Dedifferentiated amniotic fluid mesenchymal stem cell (primary cell): ENCODE results near the gene OXTR.

Experiments used
- DNase-seq: peaks from one replicate; pipeline ENCODE4 v3.0.0-alpha.2; 2016; ENCODE audit errors: extremely low spot score

The OXTR gene

DNA sequence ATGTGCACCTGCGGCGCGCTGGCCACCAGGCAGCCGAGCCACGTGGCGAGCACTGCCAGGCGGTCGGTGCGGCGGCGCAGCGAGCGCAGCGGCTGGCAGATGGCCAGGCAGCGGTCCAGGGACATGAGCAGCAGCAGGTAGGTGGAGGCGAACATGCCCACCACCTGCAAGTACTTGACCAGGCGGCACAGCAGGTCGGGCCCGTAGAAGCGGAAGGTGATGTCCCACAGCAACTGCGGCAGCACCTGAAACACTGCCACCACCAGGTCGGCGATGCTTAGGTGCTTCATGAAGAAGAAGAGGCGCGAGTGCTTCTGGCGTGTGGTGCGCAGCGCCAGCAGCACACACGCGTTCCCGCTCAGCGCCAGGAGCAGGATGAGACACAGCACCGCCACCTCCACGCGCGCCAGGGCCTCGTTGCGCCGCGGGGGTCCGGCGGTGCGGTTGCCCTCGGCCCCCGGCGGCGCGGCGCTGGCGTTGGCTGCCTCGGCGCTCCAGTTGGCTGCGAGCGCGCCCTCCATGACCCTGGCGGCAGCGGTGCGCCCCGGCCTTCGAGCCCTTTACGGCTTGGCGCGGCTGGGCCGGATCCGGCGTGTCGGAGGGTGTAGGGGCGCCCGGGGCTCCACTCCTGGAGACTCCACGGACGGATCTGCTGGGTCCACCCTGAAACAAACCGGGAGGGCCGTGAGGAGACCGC is 1.6 kb downstream of the OXTR start:
- DNase-seq: no peak

DNA sequence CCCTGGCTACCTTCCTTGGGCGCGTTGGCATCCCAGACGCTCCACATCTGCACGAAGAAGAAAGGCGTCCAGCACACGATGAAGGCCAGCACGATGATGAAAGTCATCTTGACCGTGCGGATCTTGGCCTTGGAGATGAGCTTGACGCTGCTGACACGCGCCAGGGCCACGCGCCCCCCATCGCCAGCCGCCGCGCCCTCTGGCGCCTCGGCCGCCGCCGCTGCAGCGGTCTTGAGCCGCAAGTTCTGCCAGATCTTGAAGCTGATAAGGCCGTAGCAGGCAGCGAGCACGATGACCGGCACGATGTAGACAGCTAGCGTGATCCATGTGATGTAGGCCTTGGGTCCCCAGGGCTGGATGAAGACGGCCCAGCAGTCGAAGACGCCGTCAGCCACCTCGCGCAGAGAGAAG is 2.2 kb downstream of the OXTR start:
- DNase-seq: no peak

DNA sequence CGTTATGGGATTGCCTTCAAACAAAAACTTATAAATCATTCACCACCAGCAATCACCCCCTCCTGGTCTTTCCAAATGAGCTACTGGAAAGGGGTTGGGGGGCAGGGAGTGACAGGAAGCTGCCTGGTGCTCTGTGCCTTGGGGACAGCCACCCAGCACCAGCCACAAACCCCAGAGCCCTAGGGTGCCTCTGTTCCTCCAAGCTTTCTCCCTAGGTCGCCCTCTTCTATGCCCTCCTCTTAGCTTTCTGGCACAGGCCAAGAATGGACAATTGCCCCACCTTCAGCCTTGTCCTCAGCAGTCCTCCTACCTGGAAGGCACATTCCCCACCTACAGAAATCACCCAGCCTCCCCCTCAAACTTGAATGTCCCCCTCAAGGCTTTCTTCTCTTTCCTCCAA is 3.3 kb downstream of the OXTR start:
- DNase-seq: no peak

DNA sequence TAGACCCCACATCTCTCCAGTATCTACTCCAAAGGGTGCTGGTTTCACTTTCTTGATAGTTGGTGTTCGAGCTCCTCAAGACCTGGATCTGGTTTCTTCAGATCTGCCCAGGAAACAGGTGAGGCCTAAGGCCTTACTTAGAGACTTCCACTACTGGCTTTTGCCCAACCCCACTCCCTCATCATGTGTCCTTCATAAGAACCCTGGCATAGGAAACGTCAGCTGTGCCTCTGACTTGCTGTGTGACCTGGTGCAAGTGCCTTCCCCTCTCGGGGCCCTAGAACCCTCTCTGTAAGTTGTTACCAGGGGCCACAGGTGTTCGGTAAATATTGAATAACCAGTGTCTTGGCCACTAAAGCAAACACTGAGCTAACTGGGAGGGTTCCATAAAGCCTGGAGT is 3.9 kb downstream of the OXTR start:
- no peak for DNase-seq

DNA sequence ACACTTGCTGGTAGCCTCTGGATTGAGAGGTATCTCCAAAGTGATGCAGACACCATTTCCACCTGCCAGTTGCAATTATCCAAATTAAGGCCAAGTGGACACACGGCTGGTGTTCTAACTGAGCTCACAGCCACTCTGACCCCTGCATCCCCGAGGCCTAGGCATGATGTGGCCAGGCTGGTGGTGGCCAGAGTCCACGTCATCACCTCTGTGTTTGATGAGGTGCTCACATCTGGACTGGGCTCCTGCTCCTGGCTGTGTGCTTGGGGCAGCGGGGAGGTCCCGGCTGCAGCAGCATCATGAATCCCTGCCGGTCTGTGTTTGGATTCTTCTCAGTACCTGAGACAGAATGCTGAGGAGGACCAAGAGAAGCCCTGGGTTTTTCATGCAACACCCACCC is 4.9 kb downstream of the OXTR start:
- no peak for DNase-seq

DNA sequence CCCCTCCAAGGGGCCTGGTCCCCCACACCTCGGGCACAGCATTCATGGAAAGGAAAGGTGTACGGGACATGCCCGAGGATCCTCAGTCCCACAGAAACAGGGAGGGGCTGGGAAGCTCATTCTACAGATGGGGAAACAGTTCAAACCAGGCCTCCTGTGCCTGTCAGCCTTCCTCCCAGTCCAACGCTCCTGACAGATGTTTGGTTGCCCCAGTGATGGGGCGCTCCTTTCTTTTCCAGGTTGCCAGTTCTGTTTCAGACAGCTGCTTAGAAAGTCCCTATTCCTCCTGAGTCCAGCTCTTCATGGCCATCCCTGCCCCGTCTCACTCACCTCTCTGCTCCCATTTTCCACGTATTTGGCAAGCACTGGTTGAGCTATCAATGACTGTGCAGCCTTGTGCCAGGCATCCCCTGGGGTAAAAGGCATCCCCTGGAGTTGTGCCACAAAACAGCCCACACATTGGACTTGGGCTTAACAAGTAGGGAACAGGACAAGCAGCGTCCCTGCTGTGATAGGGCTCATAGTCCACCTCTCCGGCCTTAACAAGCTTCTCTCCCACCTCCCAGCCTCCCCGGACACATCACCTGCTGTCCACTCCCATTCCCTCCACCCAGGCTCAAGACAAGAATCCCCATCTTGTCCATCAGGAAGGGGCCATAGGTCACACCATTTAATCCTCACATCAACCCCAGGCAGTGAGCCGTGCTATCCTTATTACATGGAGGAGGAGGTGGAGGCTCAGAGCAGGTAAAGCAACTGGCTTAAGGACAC is 6.6 kb downstream of the OXTR start:
- DNase-seq: no peak

DNA sequence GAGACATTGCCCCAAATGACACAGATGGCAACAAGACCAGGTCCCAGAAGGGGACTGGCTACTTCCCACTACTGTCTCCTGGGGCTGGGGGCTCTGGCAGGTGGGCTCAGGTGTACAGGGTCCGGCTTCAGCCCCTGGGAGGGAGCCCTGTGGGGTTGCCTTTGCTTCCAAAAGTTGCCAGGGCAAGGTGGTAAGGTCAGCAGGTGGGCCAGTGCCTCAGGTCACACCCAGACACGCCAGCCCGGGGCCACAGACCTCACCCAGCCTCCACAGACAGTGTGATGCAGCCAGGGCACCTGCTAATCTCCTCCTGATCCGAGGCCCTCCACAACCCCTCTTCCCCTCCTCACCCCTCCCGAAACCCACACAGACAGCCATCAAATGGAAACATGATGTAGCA is 7.5 kb downstream of the OXTR start:
- no peak for DNase-seq

DNA sequence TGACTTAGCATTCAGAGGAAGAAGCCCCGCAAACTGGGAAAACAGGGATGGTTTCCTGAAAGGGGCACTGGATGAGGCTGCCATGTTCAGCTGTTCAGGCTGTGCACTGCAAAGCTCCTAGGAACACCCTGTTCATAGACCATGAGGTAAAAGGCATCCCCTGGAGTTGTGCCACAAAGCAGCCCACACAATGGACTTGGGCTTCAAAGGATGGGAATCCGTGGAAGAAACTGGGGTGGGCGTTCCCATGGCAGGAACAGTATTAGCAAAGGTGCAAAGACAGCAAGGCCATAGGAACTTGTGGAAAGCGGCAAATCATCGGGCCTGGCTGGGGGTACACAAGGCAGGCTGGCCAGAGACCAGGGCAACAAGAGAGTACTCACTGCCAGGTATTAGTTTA is 8.9 kb downstream of the OXTR start:
- no peak for DNase-seq

DNA sequence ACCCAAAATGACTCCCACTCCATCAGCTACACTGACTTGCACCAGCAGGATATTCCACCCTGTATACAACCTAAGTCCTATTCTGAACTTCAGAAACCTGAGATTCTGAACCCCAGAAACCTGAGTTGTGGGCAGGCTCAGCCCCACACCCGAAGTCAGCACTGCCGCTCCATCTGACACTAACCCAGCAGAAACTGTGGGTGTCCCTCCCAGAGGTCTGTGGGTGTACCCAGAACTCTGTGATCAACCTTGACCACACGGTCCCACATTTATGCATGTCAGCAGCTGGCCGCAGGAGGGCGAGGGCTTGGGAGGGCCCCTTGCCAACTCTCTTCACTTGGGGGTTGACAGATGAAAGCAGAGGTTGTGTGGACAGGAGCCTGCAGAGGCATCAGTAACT is 9.3 kb downstream of the OXTR start:
- no peak for DNase-seq

DNA sequence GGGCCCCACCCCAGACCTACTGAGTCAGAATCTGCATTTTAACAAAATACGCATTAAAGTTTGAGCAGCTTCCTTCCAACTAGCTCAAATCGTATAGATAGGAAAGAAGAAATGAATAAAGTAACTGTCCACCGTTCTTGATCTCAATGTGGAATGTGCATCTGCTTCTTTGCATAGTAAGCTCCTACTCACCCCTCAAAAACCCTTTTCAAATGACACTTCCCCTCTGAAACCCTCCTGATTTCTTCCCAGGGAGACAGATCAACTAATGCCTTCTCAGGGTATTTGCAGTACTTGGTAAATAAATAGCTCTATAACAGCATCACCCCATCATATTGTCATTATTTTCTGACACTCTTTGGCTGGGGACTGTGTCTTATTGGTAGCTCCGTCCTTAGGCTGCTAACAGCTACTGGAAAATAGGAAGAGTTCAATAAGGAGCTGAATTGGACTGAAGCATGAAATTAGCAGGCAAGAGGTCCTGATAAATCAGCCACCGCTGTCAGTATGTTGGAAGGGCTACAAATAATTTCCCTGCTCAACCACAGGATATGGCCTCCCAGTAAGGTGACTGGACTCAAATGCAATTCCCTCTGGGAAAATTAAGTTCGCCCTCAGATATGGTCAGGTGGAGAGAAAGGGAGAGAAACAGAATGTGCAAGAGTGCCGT is 10.2 kb downstream of the OXTR start:
- DNase-seq: no peak

DNA sequence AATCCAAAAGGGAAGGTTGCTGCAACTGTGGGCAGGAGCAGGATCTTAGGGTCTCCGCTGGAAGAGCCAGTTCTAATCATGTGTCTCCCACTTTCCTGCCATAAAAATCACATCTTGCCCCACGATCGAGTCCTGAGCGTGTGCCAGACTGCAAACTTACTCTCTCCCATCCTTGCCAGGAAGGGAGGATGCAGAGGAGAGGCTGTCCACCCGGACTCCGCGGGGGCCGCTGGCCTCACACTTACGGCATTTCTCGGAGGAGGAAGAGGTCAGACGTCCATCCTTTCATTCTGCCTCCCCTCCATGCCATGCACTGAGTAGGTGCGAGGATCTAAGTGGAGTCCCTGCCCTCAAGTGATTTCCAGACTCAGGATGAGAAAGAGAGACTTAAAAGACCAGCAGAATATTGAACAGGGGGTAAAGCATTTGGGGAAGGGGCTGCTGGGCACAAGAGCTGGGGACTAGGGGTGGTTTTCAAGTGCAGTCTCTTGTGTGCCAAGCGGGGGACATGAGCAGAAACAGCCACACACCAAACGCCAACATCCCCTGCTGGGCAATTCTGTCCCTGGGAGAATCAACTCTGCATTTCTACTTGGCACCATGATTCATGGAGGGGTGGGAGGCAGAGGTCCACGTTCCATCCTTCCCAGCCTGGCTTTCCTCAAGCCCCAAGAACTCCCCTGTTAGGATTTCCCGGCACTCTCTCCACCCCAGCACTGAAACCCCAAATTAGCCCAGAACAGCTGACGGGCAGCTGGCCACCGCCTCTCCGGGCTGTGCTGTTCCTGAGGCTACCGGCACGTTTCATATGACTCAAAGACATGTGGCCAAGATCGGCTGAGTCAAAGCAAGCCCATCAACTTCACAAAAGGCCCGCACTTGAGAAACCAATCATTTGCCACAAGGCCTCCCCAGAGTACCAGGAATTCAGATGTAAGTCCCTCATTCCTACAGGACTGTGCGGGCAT is 11.6 kb downstream of the OXTR start:
- DNase-seq: no peak

DNA sequence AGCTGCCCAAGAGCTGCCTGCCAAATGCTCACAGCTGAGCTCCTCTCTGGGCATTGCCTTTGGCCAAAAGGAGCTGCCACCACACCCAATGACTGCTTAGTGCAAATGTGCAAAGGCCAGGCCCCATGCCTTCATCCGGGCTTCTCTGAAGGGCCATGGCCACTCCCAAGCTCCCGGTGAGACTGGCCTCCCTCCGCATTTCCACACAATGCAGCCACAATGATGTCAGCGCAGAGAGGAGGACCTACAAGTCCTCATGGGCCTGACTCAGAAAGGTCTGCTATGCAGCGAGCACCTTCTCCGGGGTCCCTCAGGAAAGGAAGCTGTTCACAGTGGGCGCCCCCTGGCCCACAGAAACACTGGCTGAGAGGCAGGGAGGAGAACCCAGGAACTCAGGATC is 12.7 kb downstream of the OXTR start:
- no peak for DNase-seq

DNA sequence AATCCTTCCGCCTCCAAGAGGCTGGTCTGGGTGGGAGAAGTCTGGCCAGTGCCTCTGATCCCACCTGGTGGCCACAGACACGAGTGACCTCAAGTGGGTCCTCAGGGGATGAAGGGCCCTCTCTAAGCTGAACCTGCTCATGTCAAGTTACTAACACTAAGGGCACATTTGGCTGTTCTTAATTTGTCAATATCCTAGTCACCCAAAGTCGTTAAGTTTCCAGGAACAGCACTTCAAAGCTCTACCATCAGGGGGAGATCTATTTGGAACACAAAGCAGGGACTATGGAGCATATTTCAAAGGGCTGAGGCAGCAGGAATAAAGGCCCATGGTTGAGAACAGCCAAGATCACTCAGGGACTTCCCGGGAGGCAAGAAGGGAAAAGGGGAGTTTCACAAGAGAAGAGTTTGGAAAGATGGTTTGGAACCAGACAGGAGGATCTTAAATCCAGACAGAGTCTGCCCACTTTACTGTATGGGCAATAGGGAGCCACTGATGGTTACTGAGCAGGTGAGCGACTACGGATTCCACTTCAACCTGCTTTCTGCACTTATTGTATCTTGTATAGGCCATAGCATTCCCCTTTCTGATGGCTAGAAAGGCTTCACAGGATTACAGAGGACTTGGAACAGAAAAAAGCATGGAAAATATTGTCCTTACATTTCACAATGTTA is 13.7 kb downstream of the OXTR start:
- no peak for DNase-seq

DNA sequence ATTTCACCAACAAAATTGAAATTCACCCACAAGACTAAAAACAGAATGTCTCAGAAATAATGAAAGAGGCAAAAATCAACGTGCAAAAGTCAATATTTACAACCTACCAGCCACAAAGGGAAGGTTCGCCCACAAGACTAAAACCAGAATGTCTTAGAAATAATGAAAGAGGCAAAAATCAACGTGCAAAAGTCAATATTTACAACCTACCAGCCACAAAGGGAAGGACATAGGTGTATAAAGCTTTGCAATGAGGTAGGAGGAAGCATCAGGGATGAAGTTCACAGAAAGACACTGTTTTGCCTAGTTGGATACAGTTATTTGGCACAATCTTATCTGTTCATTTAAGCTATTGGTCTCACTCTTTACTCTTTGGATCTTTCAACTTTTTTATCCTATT is 14.3 kb downstream of the OXTR start:
- no peak for DNase-seq

DNA sequence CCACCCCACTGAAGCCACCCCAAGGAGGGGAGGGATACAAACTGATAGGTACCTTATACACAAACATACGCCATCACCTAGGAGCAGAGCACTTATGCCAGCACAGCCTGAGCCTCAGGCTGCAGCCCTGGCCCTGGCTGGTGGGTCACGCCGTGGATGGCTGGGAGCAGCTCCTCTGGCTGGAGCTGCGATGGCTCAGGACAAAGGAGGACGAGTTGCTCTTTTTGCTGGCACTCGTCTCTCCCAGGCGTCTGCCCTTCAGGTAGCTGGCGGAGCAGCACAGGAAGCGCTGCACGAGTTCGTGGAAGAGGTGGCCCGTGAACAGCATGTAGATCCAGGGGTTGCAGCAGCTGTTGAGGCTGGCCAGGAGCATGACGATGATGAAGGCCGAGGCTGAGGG is 16.6 kb downstream of the OXTR start:
- no peak for DNase-seq

DNA sequence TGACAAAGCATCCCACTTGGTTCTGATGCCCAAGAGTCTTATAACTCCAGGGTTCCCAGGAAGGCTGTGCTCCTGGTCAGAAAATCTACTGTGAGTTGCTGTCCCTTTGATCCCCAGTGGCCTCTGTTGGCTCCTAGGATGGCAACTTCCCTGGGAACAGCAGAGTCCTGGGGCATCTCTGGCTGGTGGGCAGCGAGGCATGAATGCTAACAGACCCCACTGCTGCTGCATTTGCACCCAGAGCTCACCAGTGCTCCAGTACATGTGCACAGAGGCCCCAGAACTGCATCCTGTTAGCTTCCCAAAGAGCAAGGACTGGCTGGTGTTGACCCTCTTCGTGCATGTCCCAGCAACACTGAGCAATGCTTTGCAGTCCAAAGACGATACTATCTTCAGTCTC is 20.1 kb downstream of the OXTR start:
- no peak for DNase-seq

DNA sequence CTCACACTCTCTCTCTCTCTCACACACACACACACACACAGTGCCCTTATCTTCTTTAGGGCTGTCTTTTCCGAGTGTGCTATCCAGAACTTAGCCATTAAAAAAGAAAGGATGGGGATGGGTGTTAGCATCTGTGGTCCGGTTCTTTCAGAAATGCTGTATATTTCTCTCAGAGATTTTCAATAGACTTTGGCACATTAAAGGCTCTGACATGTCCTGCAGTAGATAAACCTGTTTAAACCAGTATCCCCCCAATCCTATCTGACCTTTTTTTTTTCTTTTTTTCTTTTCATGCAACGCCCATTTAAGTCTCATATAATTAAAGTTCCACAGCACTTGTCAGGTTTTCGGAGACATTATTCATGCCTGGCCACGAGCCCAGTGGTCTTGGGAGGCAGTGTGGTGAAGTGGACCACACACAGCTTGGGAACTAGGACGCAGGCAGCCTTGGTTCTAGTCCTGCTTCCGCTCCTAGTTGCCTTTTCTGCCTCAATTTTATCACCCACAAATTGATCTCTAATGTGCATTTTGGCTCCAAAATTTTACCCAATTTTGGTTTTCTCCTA is 22.6 kb downstream of the OXTR start:
- DNase-seq: no peak

DNA sequence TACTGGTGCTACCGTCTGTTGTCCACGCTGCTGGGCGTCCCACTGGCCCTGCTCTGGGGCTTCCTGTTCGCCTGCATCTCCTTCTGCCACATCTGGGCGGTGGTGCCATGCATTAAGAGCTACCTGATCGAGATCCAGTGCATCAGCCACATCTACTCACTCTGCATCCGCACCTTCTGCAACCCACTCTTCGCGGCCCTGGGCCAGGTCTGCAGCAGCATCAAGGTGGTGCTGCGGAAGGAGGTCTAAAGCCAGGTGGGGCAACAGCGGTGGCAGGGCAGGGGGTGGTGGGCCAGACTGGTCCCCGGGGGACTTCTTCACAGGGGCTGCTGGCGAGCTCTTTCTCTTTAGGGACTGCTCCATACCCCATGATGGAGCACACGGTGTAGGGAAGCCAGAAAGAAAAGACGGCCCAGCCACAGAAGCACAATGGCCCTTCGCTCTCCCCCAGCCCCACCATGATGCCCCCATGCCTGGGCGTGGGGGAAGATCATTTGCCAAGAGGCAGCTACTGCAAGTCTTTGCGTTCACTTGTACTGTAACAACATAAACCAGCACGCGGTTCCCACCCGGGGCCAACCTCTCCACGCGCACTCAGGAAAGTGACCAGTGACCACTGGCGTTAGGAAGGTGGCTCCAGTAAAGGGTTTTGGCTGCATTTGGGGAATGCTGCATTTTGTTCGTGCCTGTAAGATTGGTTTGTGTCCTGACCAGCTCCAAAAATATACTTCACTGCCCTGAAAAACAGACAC is 23.6 kb downstream of the OXTR start:
- DNase-seq: no peak

DNA sequence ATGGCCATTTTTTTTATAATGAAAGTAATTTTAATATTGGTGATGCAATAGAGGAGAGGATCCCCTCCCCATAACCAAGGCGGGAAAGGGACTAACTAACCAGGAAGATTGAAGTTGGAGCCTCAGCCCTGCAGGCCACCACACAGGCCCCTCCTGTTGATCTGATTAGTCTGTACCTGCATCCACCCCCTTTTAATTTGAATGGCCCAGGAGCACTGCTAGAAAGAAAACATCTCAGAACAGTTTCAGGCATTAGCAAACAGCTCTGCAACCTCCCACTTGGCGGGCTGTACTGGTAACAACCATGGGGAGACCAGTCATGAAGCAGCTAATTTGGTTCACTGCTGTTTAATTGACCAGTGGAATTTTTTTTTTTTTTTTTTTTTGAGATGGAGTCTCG is 25.5 kb downstream of the OXTR start:
- DNase-seq: no peak

DNA sequence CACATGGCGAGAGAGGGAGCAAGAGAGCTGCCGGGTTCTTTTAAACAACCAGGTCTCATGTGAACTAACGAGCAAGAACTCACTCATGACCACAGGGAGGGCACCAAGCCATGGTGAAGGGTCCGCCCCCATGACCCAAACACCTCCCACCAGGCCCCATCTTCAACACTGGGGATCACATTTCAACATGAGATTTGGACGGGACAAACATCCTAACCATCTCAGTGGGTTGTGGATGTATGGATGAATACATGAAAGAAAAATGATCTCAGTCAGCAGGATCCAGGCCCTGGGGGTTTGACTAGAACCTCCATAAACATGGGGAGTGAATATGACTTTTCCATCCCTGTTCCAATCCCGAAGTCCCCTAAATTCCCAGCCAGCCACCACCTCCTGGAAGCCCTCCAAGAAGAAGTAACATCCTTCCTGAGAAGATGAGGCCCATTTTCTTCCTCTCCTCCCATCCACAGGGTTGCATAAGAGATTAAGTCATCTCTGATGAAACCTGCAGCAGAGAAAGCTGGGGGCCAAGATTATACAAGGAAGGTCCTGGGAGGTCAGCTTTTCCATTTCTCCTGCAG is 26.3 kb downstream of the OXTR start:
- peak; percentile 24 for DNase-seq
